ENCODE results near the gene IL1RAPL2. TPM values are rescaled to one million over a fixed set of nuclear protein-coding genes. Genes with fewer than 3 reads are reported as not detected.

Gene IL1RAPL2
- total and polyA plus RNA-seq, 2 of the 8 experiments (the other 6 are each of a cell fraction or from before 2014, with no cell fraction given), result 0.20 to 1.3 TPM

DNA sequence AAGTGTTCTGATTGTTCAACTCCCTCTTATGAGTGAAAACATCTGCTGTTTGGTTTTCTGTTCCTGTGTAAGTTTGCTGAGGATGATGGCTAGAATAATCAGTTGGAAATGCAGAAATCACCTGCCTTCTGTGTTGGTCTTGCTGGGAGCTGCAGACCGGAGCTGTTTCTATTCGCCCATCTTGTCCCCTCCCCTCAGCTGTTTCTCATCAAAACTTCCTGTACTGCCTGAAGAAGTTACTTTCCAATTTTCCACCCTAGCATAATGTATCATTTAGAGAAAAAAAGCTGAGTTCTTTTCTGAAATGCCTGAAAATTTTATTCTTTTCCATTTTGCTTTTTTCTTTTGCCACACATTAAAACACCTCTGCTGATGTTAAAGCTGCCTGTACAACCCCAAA, 486.9 kb downstream of the IL1RAPL2 start:
- Histone ChIP-seq H4K20me1 (replicated peaks in 1 of 2; ENCODE audit: control insufficient read depth in 1 of 2, insufficient read depth in 2 of 2, low read length in 2 of 2) (no peaks in the 10 kb centered on the region), H3K4ac (replicated peaks; ENCODE audit: insufficient read length, low read depth, low read length) (no peak overlapping the region), H3K36me3 (ENCODE audit: control insufficient read depth in 2 of 4, insufficient read depth in 4 of 4, low read length in 3 of 4) (no peaks in the 10 kb centered on the region), H2BK15ac (ENCODE audit: low read length) (no peak overlapping the region), H3K27ac (ENCODE audit: low read depth, low read length) (no peak overlapping the region), H3K4me2 (ENCODE audit: insufficient read depth in 1 of 2, low read depth in 2 of 2, low read length in 2 of 2) (no peak overlapping the region), H2BK12ac (ENCODE audit: low read depth, low read length) (no peak overlapping the region), H4K5ac (ENCODE audit: insufficient read length, low read depth, low read length) (no peak overlapping the region), H3K9ac (replicated peaks in 1 of 4; ENCODE audit: extremely low read depth in 1 of 4, low read depth in 3 of 4, low read length in 3 of 4) (no peak overlapping the region), H2AK5ac (ENCODE audit: low read depth, low read length) (no peak overlapping the region), H3K18ac (ENCODE audit: extremely low read depth, low read length) (no peak overlapping the region), H2BK5ac (ENCODE audit: low read depth, low read length) (no peak overlapping the region), H3K4me3 (ENCODE audit: extremely low read depth in 1 of 4, insufficient read depth in 2 of 4, low read depth in 3 of 4, low read length in 4 of 4) (no peak overlapping the region), H3K23me2 (ENCODE audit: low read depth, low read length) (no peaks in the 10 kb centered on the region), H3K14ac (ENCODE audit: insufficient read length) (no peak overlapping the region), H3K79me1 (ENCODE audit: low read depth, low read length) (no peaks in the 10 kb centered on the region), H4K8ac (ENCODE audit: extremely low read depth, insufficient read depth, low read length) (no peak overlapping the region), H3K79me2 (ENCODE audit: control insufficient read depth in 1 of 2, insufficient read depth in 2 of 2, low read length in 2 of 2) (no peaks in the 10 kb centered on the region), H3K9me3 (ENCODE audit: insufficient read depth in 2 of 2, low read depth in 1 of 2, low read length in 1 of 2) (no peaks in the 10 kb centered on the region), H3K56ac (replicated peaks; ENCODE audit: insufficient read length, low read depth, low read length) (no peak overlapping the region), H2BK20ac (ENCODE audit: low read length) (no peak overlapping the region), H3K27me3 (replicated peaks in 1 of 4; ENCODE audit: control insufficient read depth in 3 of 4, extremely low read depth in 1 of 4, insufficient read depth in 3 of 4, low read length in 3 of 4) (no peaks in the 10 kb centered on the region), H4K91ac (replicated peaks; ENCODE audit: insufficient read length, low read length) (no peak overlapping the region), H3K23ac (ENCODE audit: insufficient read length) (no peak overlapping the region), H2BK120ac (replicated peaks; ENCODE audit: low read depth, low read length) (no peak overlapping the region), H3K4me1 (replicated peaks in 1 of 4; ENCODE audit: control insufficient read depth in 3 of 4, insufficient read depth in 4 of 4, low read length in 3 of 4) (peaks cover 0 to 2% (median 0%) of the 10 kb centered on the region in 4 experiments; a peak in 1 of 7 replicates), H2AFZ (ENCODE audit: low read length) (no peak overlapping the region)
- FAIRE-seq (no peak), DNase-seq (ENCODE audit: low read depth in 1 of 2, low spot score in 2 of 2) (no peak)
- WGBS, 2 experiments (ENCODE audit: extremely low coverage in 1 of 2, insufficient coverage in 1 of 2, insufficient read length in 1 of 2, insufficient replicate concordance in 2 of 2, low coverage in 1 of 2, low lambda C conversion rate in 2 of 2, missing lambda C conversion rate in 1 of 2), result 87% methylated on average over 2 of the region's 2 CpGs; no CpG with 5 or more reads in 1 of the 2 experiments
- TF ChIP-seq BRCA1 (IDR thresholded peaks at IDR 0.05; ENCODE audit: low read depth, low read length), result no peak
- no peak for TF ChIP-seq KDM4A (IDR thresholded peaks at IDR 0.05; ENCODE audit: low read depth, low read length, severe bottlenecking)
- TF ChIP-seq ASH2L (IDR thresholded peaks at IDR 0.05; ENCODE audit: low read length), result no peak
- TF ChIP-seq CREB1 (IDR thresholded peaks at IDR 0.05), result no peak
- TF ChIP-seq, protein P1, sequence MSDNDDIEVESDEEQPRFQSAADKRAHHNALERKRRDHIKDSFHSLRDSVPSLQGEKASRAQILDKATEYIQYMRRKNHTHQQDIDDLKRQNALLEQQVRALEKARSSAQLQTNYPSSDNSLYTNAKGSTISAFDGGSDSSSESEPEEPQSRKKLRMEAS (IDR thresholded peaks at IDR 0.05), result no peak
- ChIA-PET CTCF (ENCODE audit: partially characterized antibody) (no interaction called here), POLR2A (ENCODE audit: partially characterized antibody) (no interaction called here)

Data from H1 (cell line).